Testis (tissue), 2 donors: Measurements from ENCODE around the gene BCL11A.

Experiments
- CTCF ChIP-seq, 3 experiments: fragments of 450-650 bp in 2 of 3; fragments of 200-600 bp in 1 of 3; sonication (generic) in 1 of 3; IDR thresholded peaks; one replicate each; pipeline ENCODE4 v1.5.1; 2016 to 2019; ENCODE audit warnings: antibody characterized with exemption in 3 of 3, mild to moderate bottlenecking in 2 of 3, moderate library complexity in 1 of 3
- POLR2A ChIP-seq: fragments of 450-650 bp; IDR thresholded peaks from one replicate; pipeline ENCODE4 v1.6.1; 2017; ENCODE audit warnings: antibody characterized with exemption, mild to moderate bottlenecking, moderate library complexity

GRCh38 chr2:60408811-60409530 is 144.5 kb downstream of the BCL11A start:
- TF ChIP-seq CTCF (IDR thresholded peaks at IDR 0.05) (no peak), POLR2A (no peak)
